IPS-18a (cell line): ENCODE results near the gene TM7SF3.

ENCODE experiments used
- H3K27ac ChIP-seq: one replicate; pipeline ENCODE4 v1.5.1; 2013; ENCODE audit warnings: low read length
- H3K27me3 ChIP-seq: one replicate; pipeline ENCODE4 v1.6.1; 2013; ENCODE audit warnings: mild to moderate bottlenecking, low read length; ENCODE audit not compliant: control insufficient read depth, insufficient read depth
- H3K36me3 ChIP-seq: one replicate; pipeline ENCODE4 v1.6.1; 2013; ENCODE audit warnings: low read depth, low read length; ENCODE audit not compliant: control insufficient read depth
- H3K4me1 ChIP-seq: one replicate; pipeline ENCODE4 v1.6.1; 2013; ENCODE audit warnings: low read depth, low read length; ENCODE audit not compliant: control insufficient read depth
- H3K4me3 ChIP-seq: one replicate; pipeline ENCODE4 v1.5.1; 2013; ENCODE audit warnings: low read length
- H3K9ac ChIP-seq: one replicate; pipeline ENCODE4 v1.6.1; 2013; ENCODE audit warnings: mild to moderate bottlenecking, low read length, moderate library complexity
- H3K9me3 ChIP-seq: one replicate; pipeline ENCODE4 v1.6.1; 2013; ENCODE audit warnings: low read depth, low read length; ENCODE audit not compliant: control insufficient read depth

The TM7SF3 gene

DNA sequence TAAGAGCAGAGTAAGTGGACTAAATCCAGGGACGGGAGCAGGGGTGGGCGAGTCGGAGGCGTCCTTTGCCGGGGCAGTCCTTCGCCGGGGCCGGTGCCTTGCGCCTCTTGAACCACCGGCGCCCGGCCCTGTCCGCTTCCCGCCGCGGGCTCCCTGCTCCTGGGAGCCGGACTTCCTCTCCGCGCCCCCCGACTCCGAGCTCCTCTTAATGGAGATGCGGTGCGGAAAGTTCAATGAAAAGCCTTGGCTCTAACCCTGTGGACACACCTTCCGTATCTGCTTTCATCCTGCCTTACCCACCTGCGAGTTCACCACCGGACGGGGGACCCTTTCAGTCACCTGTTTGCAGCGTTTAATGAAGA, 75.5 kb downstream of the TM7SF3 start:
- H3K27ac ChIP-seq, result peak overlapping the region; percentile 56
- no peaks in the 10 kb centered on the region for H3K4me1 ChIP-seq
- peak overlapping the region; percentile 100 for H3K4me3 ChIP-seq
- no peaks in the 10 kb centered on the region for H3K9me3 ChIP-seq
- no peaks in the 10 kb centered on the region for H3K36me3 ChIP-seq
- peak overlapping the region; percentile 84 for H3K9ac ChIP-seq
- no peaks in the 10 kb centered on the region for H3K27me3 ChIP-seq

DNA sequence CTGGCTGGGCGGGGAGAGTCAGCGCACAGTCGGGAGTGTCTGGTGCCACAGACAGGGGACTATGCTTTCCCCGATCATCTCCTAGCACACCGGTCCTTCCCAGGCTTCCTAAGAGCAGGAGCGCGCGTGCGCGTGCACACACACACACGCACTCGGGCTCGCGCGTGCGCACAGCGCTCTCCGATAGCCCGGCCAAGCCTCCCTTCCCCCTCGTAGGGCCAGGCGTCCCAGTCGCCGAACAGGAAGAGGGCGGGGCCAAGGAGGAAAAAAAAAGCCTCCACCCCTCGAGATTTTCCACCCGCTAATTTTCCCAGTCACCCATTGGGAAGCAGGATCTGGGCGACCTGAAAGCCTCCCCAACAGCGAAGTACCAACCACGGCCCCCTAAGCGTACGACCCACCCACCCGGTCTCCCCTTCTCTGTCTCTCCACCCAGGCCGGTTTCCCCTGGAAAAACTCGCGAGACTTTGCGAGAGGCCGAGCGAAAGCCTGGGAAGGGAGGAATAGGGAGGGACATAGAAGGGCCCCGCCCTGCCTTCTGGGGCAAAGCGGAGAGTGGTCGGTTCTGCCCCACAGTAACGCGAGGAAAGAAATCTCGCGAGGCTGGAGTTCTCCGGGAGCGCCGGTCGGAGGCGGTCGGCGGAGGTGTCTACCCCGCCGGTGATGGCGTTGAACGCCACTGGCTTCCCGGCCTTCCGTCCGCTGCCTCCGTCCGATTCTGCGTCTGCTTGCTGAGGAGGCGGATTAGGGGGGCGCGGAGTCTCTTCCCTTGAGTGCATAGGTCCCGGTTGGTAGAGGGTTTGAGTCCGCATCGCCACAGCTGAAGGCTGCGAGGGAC, 76.1 kb downstream of the TM7SF3 start, which contains the start of the genes FGFR1OP2 and INTS13:
Gene FGFR1OP2, plus strand, starts transcription at position 608 of the 838 bp plus-strand sequence. CDS start 15,689 bp downstream, outside the sequence.
Gene INTS13, minus strand, starts transcription at position 119 of the 838 bp plus-strand sequence. CDS start 1,178 bp downstream, outside the sequence.
- Histone ChIP-seq H3K27ac (peak within 1 kb of the TSS; percentile 77), H3K9me3 (no peaks in the 10 kb centered on the region), H3K9ac (peak within 1 kb of the TSS; percentile 84), H3K4me1 (no peaks in the 10 kb centered on the region), H3K4me3 (peak within 1 kb of the TSS; percentile 100), H3K36me3 (peaks cover 2% of the 10 kb centered on the region), H3K27me3 (no peaks in the 10 kb centered on the region)

DNA sequence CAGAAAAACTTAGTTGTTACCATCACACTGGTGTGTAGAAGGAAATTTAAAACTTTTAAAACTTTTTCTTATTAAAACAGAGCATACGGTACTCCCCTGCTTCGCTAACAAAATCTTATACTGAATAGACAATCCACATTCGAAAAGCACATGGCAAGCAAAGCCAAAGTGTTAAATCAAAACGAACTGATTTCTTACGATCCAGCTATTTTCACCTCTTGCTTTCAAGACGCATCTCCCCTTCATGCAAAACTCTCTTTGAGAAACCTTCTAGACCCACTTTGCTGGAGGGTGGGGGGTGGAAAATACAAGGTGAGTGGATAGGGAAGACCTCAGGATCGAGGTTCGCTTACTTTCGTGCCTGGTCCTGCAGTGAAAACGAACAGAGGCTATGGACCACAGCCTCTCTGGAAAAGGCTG, 76.7 kb downstream of the TM7SF3 start:
- H3K27ac ChIP-seq, result peak overlapping the region; percentile 77
- no peaks in the 10 kb centered on the region for H3K9me3 ChIP-seq
- no peaks in the 10 kb centered on the region for H3K27me3 ChIP-seq
- peak overlapping the region; percentile 84 for H3K9ac ChIP-seq
- peak overlapping the region; percentile 100 for H3K4me3 ChIP-seq
- H3K4me1 ChIP-seq, result no peaks in the 10 kb centered on the region
- peaks cover 6% of the 10 kb centered on the region for H3K36me3 ChIP-seq

DNA sequence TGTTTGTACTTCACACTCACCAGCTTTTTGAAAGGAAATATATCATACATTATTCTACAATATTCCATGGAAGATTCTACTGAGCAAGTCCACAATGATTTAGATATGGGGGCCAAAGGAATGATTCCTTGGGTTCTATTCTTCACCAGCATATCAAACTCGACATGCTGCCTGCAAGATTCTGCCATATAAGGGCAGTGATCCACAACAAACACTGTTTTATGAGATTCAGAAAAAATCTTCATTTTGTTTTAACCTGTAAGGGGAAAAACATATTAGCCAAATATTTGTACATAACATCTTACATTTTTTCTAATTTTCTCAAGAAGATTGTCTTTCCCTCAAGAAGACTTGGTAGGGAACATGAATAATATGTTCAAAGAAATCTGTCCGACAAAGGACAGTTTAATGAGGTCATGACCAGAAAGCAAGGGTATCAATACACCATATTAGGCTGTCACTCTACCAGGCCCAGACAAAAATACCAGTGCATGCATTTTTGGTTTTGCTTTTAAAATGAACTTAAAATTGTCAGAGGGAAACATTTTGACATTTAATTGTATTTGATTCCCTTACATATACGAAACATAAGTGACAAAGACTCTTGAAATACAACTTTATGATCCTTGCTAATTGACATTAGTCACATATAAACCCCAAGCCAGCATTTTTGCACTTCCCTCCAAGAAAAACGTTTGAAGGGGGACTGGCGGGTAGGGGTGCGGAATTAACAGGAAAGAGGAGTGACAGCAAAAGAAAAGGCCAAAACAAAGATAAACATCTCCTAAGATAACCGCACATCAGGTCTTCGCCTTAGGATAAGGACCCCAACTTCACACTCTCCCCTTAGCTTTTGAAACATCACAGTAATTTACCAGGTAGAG, 77.4 kb downstream of the TM7SF3 start:
- no peak overlapping the region for H3K27ac ChIP-seq
- peaks cover 10% of the 10 kb centered on the region for H3K36me3 ChIP-seq
- H3K9me3 ChIP-seq, result no peaks in the 10 kb centered on the region
- H3K4me3 ChIP-seq, result peak overlapping the region; percentile 100
- no peaks in the 10 kb centered on the region for H3K27me3 ChIP-seq
- H3K9ac ChIP-seq, result peak overlapping the region; percentile 84
- no peaks in the 10 kb centered on the region for H3K4me1 ChIP-seq

DNA sequence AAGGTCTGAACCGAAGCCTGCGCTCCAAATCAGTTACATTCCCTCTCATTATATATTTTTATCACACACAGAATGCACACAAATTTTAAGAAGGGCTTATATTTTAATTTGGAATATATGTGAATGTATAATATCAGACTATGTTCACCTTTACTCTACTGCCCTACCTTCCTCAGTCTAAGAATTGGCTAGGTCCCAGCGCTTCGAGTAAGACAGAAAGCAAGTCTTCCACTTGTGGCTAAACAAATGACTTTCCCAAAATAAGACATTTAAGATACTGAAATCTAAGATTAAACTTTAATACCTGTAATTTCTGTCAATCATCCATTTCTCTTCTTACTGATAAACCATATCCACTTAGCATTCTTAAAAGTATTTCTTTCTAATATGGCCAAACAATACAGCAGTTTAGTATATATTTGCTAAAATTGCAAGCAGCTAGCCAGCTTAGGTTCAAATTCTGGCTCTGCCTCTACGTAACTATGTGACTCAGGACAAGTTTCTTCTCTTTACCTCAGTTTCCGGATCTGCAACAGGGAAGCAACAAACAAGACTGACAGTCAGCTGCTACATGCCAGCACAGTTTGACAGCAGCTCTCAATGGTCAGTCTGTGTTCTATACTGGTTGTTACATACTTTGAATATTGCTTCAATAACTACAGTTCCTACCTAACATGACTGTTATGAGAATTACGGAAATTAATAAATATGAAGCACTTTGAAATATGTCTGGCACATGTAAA, 78.4 kb downstream of the TM7SF3 start:
- peaks cover 10% of the 10 kb centered on the region for H3K36me3 ChIP-seq
- H3K9me3 ChIP-seq, result no peaks in the 10 kb centered on the region
- H3K4me3 ChIP-seq, result no peak overlapping the region
- H3K27me3 ChIP-seq, result no peaks in the 10 kb centered on the region
- no peaks in the 10 kb centered on the region for H3K4me1 ChIP-seq
- H3K9ac ChIP-seq, result no peak overlapping the region
- H3K27ac ChIP-seq, result no peak overlapping the region

DNA sequence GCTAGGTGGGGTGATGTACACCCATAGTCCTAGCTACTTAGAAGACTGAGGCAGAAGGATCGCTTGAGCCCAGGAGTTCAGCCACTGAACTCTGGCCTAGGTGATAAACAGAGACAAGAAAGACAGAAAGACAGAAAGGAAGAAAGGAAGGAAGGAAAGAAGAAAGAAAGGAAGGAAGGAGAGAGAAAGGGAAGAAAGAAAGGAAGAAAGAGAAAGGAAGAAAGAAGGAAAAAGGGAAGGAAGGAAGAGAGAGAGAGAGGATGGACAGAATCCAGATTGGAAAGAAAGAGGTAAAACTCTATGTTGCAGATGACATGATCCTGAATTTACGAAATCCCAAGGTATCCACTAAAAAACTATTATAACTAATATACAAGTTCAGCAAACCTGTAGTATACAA, 84.6 kb downstream of the TM7SF3 start:
- Histone ChIP-seq H3K27ac (no peak overlapping the region), H3K4me3 (no peak overlapping the region), H3K36me3 (peaks cover 44% of the 10 kb centered on the region), H3K9me3 (no peaks in the 10 kb centered on the region), H3K9ac (no peak overlapping the region), H3K27me3 (no peaks in the 10 kb centered on the region), H3K4me1 (no peaks in the 10 kb centered on the region)

DNA sequence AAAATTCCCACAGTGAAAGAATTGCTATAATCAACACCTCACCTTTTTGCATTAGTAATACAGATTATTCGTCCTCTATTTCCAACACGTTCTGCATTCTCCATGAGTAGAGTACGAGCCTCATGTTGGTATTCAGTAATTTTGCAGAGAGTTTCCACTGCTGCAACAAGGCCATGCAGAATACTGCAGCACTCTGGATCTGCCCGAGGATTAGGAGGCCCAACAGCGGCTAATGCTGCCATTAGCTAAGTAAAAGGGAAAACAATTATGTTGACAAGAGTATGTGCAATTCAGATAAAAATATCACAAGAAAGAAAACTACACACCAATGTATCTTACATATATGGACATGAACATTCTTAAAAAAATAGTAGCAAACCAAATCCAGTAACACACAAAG, 85.5 kb downstream of the TM7SF3 start:
- H3K9me3 ChIP-seq, result no peaks in the 10 kb centered on the region
- H3K36me3 ChIP-seq, result peaks cover 48% of the 10 kb centered on the region
- H3K27ac ChIP-seq, result no peak overlapping the region
- H3K4me3 ChIP-seq, result no peak overlapping the region
- no peaks in the 10 kb centered on the region for H3K27me3 ChIP-seq
- no peaks in the 10 kb centered on the region for H3K4me1 ChIP-seq
- H3K9ac ChIP-seq, result no peak overlapping the region
